GM21737 (cell line): Measurements from ENCODE around the gene LOXL1.
"Not testable (repeated sequence)": the region's sequence is repeated elsewhere in the genome, so short reads cannot be mapped to it uniquely, and the experiment has no call there.

Experiments
- ATAC-seq: cut with Tn5 transposase; IDR thresholded peaks from one replicate; pipeline ENCODE4 v1.9.1; 2021; ENCODE audit warnings: mild to moderate bottlenecking, moderate library complexity; ENCODE audit not compliant: unreplicated experiment

Gene LOXL1

DNA sequence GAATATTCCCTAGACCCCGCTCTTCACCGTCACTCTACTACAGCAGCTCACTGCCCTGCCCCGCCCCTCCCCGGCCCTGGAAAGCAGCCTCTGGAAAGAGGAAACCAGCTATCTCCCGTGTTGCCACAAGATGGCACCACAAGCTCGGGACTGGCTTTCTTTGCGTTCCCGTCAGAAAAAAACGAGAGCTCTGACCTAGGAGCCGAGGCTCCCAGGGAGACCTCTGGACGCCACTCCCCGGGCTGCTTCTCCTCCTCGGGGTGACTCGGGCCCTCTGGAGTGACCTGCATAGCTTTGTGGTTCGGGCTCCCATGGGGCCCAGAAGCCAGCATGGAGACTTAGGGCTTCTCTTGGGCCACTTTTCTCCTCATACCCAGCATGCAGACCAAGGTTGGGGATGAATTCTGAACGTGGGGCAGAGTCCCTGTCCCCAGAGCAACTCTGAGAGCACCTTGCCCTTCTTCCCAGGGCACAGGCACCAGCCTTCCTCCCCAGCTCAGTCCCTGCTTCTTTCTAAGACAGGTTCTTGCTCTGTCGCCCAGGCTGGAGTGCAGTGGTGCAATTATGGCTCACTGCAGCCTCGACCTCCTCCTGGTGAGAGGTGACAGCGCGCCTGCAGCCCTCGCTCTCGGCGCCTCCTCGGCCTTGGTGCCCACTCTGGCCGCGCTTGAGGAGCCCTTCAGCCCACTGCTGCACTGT lies 46.9 kb downstream of the LOXL1 start:
- ATAC-seq = peak; percentile 64

DNA sequence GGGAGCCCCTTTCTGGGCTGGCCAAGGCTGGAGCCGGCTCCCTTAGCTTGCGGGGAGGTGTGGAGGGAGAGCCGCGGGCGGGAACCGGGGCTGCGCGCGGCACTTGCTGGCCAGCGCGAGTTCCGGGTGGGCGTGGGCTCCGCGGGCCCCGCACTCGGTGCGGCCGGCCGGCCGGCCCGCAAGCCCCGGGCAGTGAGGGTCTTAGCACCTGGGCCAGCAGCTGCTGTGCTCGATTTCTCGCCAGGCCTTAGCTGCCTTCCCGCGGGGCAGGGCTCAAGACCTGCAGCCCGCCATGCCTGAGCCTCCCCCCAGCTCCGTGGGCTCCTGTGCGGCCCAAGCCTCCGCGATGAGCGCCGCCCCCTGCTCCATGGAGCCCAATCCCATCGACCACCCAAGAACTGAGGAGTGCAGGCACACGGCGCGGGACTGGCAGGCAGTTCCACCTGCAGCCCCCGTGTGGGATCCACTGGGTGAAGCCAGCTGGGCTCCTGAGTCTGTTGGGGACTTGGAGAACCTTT lies 47.5 kb downstream of the LOXL1 start:
- not testable (repeated sequence) for ATAC-seq

DNA sequence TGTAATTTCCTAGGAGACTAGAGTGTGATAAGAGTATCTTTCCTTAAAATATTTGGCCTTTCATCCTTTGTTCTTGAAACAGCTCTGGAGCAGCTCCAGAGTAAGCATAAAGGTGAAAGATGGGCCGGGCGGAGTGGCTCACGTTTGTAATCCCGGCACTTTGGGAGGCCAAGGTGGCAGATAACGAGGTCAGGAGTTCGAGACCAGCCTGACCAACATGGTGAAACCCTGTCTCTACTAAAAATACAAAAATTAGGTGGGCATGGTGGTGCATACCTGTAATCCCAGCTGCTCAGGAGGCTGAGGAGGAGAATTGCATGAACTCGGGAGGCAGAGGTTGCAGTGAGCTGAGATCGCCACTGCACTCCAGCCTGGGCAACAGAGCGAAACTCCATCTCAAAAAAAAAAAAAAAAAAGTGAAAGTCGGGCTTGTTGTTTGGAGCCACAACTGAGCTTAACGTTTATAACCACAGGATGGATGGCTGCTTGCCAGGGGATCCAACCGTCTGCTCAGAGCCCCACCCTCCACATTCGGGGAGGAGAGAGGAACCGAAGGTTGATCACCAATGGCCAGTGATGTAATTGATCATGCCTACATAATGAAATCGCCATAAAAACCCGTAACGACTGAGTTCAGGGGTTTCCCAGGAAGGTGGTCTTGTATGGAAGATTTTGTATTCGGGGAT lies 49.3 kb downstream of the LOXL1 start:
- ATAC-seq = not testable (repeated sequence)

DNA sequence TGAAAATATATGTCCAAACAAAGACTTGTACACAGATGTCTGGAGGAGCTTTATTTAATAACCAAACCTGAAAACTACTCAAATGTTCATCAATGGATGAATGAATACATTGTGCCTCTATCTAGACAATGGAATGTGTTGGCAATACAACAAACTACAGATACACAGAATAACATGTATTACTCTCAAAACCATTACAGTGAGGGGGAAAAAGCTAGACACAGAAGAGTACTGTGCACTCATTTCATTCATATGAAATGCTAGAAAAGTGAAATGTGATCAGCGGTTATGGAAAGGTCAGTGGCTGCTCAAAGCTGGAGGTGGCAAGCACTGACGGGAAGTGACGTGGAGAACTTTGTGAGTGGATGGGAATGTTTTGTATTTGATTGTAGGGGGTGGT lies 52.6 kb downstream of the LOXL1 start:
- no peak for ATAC-seq

DNA sequence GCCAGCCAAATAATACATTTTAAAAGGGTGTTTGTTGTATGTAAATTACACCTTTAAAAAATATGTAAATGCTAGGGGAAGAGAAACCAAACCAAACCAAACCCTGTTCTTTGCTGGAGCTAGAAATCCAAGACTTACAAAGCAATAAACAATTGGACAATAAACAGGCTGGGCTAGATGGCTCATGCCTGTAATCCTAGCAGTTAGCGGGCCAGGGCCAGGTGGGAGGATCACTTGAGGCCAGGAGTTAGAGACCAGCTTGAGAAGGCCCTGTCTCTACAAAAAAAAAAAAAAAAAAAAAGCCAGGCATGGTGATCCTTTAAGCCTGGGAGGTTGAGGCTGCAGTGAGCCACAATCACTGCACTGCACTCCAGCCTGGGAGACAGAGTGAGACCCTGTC lies 53.4 kb downstream of the LOXL1 start:
- no peak for ATAC-seq

DNA sequence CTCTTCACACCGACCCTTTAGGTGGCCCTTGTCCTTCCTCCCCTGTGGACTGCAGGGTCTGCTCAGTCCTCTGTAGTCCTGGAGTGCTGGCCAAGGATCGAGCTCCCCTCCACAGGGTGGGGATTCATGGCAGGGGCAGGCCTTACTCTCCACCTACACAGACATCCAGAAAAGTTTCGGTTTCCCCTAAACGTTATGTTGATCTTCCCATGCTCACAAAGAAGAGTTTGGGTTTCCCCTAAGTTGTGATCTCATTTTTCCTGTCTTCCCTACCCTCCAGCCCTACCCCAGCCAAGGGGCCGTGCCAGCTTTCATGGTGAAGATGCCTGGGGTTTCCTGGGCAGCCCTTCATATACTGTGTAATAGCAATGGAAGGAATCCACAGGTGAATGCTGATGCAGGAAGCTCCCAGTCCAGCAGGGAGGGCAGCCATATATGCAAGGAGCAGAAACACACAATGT lies 55.5 kb downstream of the LOXL1 start:
- ATAC-seq = no peak

DNA sequence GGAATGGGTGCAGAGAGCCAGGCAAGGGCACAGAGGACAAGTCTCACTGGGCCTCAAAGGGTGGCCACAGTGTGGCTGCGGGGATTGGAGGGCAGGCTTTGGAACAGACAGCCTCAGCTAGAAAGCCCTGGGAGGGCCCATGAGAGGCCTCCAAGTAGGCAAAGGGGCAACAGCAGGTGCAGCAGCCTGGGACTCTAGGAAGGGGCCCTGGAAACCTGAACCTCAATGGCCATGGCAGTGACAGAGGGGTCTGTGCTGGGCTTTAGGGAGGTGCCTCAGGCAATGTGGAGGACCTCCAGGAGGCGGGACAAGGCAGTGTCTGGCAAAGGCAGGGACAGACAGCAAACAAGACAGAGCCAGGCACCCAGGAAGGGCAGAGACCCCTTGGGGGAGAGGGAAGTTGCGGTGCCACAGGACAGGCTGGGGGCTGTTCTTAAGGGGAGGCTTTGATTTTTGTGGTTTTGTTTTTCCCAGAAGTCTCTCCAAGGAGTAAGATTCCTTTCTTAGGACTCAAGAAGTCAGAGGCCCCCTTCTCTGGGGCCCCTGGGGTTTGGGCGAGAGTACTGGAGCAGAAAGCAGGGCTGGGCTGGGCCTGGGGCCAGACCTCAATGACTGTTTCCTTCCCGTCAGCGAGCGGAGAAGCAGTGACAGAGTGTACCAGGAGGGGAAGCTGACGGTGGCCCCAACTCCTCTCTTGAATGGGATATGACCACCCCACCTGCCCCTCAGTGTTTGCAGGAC lies 56.1 kb downstream of the LOXL1 start:
- ATAC-seq = no peak

DNA sequence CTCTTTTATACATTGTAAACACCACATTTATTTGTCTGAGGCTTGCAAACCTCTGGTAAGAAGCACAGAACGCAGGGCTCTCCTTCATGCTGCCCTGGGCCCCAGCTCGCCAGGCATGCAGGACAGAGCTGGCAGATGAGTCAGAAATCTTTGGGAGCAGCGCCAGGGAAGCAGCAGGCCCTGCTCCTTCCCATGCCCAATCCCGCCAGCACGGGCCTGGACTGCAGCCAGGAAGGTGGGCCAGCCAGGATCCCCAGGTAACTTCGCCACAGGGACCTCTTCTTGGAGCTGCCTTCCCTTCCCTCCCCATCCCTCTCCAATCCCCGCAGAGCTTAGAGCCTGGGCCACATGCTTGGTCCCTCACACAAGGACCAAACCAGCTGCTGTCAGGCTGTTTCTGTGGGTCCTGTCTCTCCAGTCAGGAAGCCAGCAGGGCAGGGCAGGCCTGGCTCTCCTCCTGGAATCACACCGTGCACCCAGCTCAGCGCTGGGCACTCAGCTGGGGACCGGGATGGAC lies 57.0 kb downstream of the LOXL1 start:
- ATAC-seq = no peak

DNA sequence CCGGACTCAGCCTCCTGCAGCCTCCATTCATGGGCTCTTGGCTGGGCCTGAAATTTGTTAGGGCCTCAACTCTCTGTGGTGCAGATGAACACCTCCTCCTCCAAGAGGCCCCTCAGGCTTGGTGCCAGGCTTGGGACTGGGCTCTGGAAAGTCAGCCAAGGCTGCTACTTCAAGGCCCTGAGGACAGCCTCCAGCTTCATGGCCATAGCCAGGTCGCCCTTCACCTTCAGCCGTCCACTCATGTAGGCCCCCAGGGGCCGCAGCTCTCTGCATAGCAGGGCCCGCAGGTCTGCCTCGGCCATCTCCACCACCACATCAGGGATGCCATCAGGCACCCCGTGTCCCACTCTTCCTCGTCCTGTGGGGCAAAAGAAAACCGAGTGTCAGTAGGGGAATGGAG lies 57.5 kb downstream of the LOXL1 start:
- ATAC-seq = no peak

DNA sequence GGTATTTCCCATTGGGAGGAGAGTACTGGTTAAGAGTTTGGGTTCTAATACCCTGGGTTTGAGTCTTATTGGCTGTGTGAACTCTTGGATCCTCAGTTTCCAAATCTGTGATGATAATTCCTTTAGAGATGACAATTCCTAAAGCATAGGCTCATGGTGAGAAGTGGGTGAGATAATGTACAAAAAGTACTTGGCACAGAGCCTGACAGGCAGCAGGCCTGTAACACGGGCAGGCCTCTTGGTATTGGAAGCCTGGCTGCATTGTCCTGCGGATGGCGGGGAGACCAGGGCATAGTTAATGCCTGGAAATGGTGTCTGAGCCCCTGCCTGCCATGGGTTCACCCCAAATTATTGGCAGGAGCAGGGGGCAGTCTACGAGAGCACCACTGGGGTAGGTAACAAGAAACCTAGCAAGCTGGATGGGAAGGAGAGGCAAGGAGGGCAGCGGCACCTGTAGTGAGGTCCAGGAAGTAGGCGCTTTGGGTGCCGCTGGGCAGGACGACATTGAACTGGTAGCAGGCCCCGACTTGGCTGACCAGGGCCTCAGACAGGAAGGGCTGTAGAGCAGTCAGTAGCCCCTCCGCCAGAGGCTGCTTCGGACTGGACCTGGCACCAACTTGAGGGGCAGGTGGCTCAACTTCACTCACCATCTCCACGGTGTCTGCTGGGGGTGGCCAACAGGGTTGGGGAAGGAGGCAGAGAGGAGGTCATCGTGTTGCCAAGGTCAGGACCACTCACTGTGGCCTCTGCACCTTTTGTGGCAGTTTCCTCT lies 58.1 kb downstream of the LOXL1 start:
- no peak for ATAC-seq

DNA sequence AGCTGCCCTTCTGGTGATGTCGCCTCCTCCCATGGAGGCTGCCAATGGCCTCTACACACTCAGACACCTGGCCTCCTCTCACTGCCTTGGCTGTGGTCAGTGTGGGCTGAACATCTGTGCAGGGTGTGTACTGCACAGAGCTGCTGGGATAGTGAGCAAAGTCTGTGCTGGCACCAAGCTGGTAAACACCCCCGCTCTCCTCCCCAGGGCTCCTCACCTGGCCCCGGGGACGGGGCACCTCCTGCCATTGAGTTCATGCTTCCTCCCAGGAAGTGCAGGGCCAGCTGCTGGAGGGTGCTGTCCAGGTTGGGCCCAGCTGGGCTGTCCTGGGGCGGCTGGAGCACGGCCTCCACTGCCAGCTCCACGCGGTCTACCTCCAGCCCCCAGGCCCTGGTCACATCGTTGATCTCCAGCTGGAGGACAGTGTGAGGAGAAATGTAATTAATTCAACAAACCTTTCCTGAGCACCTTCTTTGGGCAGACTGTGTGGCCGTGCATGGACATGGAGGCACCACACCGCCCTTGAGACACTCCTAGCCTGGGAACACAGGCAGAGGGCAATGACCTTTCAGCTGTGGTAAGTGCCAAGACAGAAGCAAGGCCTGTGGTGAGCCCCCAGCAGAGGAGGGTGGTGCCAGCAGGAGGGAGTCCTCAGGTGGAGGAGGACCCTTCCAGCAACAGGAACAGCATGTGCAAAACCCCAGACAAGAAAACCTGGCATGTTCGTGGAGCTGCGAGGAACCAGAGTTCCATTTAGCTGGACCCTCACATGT lies 59.0 kb downstream of the LOXL1 start:
- ATAC-seq = no peak

DNA sequence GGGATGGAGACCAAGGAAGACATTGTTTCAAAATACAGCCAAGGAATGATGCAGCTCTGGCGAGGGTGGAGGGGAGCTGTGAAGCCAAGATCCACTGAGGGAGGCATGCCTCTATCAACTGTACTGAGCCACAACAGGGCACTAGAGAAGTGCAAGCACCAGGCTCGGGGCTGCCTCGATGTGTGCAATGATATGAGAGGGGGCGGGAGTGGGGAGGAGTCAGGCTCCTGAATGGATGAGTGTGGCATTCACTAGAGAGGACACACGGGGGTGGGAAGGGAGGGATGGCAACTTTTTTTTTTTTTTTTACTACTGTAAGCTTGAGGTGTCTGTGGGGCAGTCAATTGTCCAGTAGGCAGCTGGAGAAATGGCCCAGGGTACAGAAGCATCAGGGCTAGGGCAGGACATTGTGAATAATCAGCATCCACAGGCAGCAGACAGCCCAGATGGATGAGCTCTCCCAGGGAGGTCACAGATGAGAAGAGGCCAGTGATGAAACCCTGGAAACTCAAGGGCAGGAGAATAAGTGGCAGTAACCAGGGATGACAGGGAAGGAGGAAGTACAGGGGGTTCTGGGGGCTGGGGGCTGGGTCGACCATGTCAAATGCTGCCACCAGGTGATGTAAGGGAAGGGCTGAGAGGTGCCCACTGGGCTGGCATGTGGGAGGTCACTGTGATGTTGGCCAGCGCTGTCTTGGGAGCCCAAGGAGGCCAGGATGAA lies 60.0 kb downstream of the LOXL1 start:
- ATAC-seq = no peak

DNA sequence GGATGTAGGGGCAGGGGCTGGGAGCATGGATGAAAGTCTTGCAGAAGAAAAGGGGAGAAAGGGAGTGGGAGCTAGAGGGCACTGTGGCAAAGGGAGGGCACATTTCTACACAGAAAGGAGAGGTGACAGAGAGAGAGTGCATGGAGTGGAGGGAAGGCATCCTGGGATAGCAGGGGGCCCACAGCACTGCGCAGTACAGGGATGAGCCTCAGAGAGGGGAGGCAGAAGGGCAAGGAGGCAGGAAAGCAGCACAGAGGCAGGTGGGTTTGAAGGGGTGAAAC lies 60.5 kb downstream of the LOXL1 start:
- ATAC-seq = no peak

DNA sequence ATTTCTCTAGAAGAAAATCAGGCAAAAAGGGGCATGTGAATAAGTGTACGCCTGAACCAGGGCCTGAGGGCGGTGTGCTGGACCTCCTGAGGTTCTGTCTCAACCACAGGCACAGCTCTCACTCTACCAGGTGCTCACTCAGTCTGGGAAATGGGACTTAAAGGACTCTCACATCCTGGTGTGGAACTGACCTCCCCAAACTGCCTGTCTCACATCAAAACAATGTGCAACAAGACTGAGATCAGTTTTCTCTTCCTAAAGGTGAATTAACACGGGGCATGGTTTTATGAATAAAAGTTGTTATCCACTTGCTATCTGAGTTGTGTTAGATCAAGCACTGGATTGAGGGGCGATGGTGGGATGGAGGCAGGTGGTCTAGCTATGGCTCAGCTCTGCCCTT lies 61.0 kb downstream of the LOXL1 start:
- ATAC-seq = no peak

DNA sequence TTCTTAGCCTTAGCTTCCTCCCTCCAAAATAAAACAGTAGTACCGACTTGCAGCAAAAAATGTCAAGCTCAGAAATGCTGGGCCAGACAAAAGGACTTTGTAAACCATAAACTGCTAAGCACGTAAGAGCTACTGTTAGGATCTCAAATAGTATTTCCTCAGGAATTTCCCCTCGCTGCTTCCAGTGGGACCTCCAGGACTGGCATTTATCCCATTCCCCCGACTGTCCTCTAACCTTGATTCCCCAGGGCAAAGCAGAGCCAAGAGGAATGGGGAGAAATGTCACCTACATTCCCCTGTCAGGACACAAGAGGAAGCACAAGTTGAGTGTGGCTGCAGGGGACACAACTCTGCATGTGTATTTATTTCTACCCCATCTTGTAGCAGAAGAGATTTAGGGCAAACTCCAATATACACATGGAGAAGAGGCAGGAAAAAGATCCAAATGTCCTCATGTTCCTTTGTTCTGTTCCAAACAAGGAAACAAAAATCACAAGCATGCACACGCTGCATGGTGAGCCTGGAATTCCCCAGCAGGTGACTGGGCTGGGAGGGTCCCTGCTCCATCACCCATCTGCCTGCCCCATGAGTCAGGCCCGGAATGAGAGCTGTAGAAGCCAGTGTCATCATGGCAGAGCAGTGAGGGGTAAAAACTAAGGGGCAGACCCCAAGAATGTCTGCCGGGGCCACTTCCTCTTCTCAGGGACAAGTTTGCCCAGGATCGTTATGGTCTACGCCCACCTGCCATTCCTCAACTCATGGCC lies 61.6 kb downstream of the LOXL1 start:
- ATAC-seq = no peak

DNA sequence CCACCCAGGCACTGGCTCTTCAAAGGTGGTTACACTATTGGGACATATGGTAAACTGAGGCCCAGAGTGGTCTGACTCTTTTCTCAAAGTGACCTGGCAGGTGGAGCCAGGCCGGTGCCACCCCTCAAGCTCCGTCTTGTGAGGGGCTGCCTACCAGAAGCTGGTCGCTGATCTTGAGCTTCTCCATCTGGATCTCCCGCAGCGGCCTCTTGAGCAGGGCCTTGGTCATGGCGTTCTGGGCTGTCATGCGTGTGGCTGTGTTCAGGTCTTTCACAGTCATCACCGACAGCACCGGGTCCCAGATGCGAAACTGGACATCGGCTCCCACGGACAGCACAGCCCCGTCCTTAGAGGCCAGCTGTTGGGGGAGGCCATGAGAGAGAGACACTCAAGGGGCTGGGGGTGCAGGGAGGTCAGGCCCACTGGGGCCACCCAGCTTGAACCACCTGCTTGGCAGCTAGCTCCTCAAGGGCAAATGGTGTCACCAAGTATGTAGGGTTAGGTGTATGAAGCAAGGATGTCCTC lies 62.2 kb downstream of the LOXL1 start:
- ATAC-seq = no peak

DNA sequence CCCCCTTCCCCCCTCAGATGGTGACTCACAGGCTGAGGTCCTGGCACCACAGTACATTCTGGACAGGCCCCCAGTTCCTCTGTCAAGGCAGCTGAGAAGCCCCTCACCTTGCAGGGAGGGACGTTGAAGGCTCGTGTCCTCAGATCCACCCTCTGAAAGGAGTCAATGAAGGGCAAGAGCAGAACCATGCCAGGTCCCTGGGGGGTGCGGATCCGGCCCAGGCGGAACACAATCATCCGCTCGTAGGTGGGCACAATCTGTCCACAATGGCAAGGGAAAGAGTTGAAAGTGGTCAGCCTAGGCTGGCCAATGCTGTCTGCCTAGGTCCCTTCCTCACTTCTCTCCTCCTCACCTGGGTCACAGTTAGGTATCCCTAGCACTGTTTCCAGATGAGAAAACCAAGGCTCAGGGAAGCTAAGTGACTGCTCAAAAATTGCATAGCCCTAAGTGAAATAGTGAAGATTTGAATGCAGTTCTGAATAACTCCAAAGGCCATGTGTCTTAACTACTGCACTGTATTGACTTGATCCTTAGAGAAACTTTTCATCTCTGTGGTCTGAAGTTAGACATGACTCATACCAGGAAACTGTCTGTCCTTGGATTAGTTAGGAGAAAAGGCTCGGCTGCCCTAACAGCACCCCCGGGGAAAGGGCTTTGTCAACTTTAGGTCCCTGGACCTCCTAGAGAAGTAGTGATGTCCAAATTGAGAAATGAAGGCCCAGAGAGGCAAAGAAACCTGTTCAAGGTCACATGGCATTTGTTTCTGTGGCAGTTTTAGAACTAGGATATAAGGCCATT lies 62.9 kb downstream of the LOXL1 start:
- no peak for ATAC-seq
